ENCODE data around the gene COTL1.

The COTL1 gene

DNA sequence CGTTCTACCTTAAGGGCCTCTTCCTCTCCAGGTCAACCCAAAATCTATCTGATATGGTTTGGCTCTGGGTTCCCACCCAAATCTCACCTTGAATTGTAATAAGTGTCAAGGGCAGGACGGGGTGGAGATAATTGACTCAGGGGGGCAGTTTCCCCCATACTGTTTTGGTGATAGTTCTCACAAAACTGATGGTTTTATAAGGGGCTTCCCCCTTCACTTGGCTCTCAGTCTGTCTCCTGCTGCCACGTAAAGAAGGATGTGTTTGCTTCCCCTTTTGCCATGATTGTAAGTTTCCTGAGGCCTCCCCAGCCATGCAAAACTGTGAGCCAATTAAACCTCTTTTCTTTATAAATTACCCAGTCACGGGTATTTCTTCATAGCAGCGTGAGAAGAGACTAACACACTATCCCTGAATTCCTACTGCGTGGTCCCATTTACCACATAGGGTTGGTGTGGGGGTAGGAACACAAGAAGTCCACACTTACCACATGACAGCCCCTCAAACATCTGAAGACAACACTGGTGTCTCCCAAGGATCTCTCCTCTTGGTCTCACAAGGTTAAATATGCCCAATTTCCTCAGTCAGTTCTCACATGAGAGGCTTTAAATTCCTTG, 8.2 kb downstream of the COTL1 start:
- Histone ChIP-seq H3F3A (ENCODE audit: insufficient read depth) (peaks cover 16% of the 10 kb centered on the region; the same call in 1 of the 2 replicates), H4K20me1 (ENCODE audit: low read depth, low read length) (no peaks in the 10 kb centered on the region), H3K9me2 (replicated peaks; ENCODE audit: insufficient read depth, low read length) (no peaks in the 10 kb centered on the region), H3K27ac (ENCODE audit: low read depth, low read length) (peak overlapping the region; percentile 68; the same call in 1 of the 2 replicates), H2AFZ (ENCODE audit: low read depth, low read length, severe bottlenecking) (no peak overlapping the region), H3K4me2 (ENCODE audit: low read depth, low read length, poor library complexity, severe bottlenecking) (no peak overlapping the region), H3K27me3 (ENCODE audit: low read length) (no peaks in the 10 kb centered on the region), H3K9ac (ENCODE audit: low read length) (no peak overlapping the region), H3K36me3 (ENCODE audit: low read length) (peaks cover 3% of the 10 kb centered on the region; the same call in 1 of the 2 replicates), H3K79me2 (ENCODE audit: insufficient read depth, low read length) (peaks cover 97% of the 10 kb centered on the region), H3K4me3 (ENCODE audit: insufficient read depth, low read length, poor library complexity, severe bottlenecking) (no peak overlapping the region), H3K9me3 (ENCODE audit: insufficient read depth, low read length) (no peaks in the 10 kb centered on the region)
- TF ChIP-seq, protein P1, sequence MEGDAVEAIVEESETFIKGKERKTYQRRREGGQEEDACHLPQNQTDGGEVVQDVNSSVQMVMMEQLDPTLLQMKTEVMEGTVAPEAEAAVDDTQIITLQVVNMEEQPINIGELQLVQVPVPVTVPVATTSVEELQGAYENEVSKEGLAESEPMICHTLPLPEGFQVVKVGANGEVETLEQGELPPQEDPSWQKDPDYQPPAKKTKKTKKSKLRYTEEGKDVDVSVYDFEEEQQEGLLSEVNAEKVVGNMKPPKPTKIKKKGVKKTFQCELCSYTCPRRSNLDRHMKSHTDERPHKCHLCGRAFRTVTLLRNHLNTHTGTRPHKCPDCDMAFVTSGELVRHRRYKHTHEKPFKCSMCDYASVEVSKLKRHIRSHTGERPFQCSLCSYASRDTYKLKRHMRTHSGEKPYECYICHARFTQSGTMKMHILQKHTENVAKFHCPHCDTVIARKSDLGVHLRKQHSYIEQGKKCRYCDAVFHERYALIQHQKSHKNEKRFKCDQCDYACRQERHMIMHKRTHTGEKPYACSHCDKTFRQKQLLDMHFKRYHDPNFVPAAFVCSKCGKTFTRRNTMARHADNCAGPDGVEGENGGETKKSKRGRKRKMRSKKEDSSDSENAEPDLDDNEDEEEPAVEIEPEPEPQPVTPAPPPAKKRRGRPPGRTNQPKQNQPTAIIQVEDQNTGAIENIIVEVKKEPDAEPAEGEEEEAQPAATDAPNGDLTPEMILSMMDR (IDR thresholded peaks at IDR 0.05; ENCODE audit: insufficient read depth, low read length, poor library complexity, severe bottlenecking): no peak
- no peak for TF ChIP-seq EZH2phosphoT487 (conservative IDR thresholded peaks at IDR 0.05; ENCODE audit: low read length)

DNA sequence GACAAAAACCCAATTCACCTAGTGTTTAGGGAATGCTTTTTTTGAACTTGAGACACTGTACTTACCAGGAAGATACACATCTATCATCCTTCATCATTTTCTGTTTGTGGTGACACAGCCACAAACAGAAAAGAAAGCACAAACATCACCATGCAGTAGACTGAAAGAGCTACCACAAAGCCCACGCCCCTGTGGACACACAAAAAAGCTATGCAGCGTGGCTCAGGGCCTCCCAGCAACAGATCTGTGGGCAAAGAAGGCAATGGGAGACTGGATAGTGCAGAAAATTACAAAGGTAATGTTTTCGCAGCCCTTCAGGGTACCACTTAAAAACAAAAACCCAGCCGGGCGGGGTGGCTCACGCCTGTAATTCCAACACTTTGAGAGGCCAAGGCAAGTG, 9.6 kb downstream of the COTL1 start:
- no peaks in the 10 kb centered on the region for H4K20me1 ChIP-seq (ENCODE audit: low read depth, low read length)
- peaks cover 3% of the 10 kb centered on the region; the same call in 1 of the 2 replicates for H3K36me3 ChIP-seq (ENCODE audit: low read length)
- no peaks in the 10 kb centered on the region for H3K27me3 ChIP-seq (ENCODE audit: low read length)
- H3F3A ChIP-seq (ENCODE audit: insufficient read depth): peaks cover 16% of the 10 kb centered on the region; the same call in 1 of the 2 replicates
- no peaks in the 10 kb centered on the region for H3K9me3 ChIP-seq (ENCODE audit: insufficient read depth, low read length)
- H3K4me2 ChIP-seq (ENCODE audit: low read depth, low read length, poor library complexity, severe bottlenecking): peak overlapping the region; percentile 43
- H3K9me2 ChIP-seq (replicated peaks; ENCODE audit: insufficient read depth, low read length): no peaks in the 10 kb centered on the region
- H3K9ac ChIP-seq (ENCODE audit: low read length): peak overlapping the region; percentile 34
- peaks cover 93% of the 10 kb centered on the region for H3K79me2 ChIP-seq (ENCODE audit: insufficient read depth, low read length)
- H3K27ac ChIP-seq (ENCODE audit: low read depth, low read length): peak overlapping the region; percentile 68
- no peak overlapping the region for H3K4me3 ChIP-seq (ENCODE audit: insufficient read depth, low read length, poor library complexity, severe bottlenecking)
- no peak overlapping the region for H2AFZ ChIP-seq (ENCODE audit: low read depth, low read length, severe bottlenecking)
- TF ChIP-seq, protein P1 (IDR thresholded peaks at IDR 0.05; ENCODE audit: insufficient read depth, low read length, poor library complexity, severe bottlenecking): no peak
- TF ChIP-seq EZH2phosphoT487 (conservative IDR thresholded peaks at IDR 0.05; ENCODE audit: low read length): no peak

DNA sequence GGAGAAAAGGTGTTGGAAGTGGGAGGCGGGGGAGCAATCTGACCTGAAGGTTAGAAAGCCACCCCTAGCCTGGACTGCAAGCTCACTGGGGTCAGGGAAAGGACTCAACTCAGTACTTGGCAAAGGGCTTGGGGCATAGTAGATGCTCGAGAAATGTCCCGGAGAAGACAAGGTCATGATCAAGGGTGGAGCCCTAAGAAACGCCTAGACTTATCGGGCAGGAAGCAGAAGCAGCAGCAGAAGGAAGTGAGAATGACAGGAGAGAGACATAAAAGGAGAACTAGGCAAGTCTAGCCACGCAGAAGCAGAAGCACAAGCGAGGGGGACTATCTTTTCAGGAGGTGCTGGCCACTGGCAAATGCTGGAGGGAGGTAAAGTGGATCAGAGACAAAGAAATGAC, 10.2 kb downstream of the COTL1 start:
- Histone ChIP-seq H3F3A (ENCODE audit: insufficient read depth) (peaks cover 20% of the 10 kb centered on the region; the same call in 1 of the 2 replicates), H3K9me3 (ENCODE audit: insufficient read depth, low read length) (no peaks in the 10 kb centered on the region), H3K36me3 (ENCODE audit: low read length) (peaks cover 3% of the 10 kb centered on the region; the same call in 1 of the 2 replicates), H3K27me3 (ENCODE audit: low read length) (no peaks in the 10 kb centered on the region), H2AFZ (ENCODE audit: low read depth, low read length, severe bottlenecking) (no peak overlapping the region), H3K27ac (ENCODE audit: low read depth, low read length) (peak overlapping the region; percentile 68), H4K20me1 (ENCODE audit: low read depth, low read length) (no peaks in the 10 kb centered on the region), H3K9ac (ENCODE audit: low read length) (peak overlapping the region; percentile 34), H3K9me2 (replicated peaks; ENCODE audit: insufficient read depth, low read length) (no peaks in the 10 kb centered on the region), H3K4me3 (ENCODE audit: insufficient read depth, low read length, poor library complexity, severe bottlenecking) (no peak overlapping the region), H3K79me2 (ENCODE audit: insufficient read depth, low read length) (peaks cover 93% of the 10 kb centered on the region), H3K4me2 (ENCODE audit: low read depth, low read length, poor library complexity, severe bottlenecking) (peak overlapping the region; percentile 43)
- TF ChIP-seq EZH2phosphoT487 (conservative IDR thresholded peaks at IDR 0.05; ENCODE audit: low read length): no peak
- TF ChIP-seq, protein P1 (IDR thresholded peaks at IDR 0.05; ENCODE audit: insufficient read depth, low read length, poor library complexity, severe bottlenecking): no peak
